GM06990 (cell line): ENCODE measurements around the gene NOC2L.

Source experiments
- DNase-seq: peaks from one replicate; pipeline ENCODE4 v3.0.0-alpha.2; 2011; ENCODE audit not compliant: insufficient read length; ENCODE audit errors: extremely low read depth
- H3K27me3 ChIP-seq: replicated peaks from 2 replicates; pipeline ENCODE4 v1.6.0; 2011; ENCODE audit warnings: low read length; ENCODE audit not compliant: control insufficient read depth, insufficient read depth
- H3K36me3 ChIP-seq: 2 replicates; pipeline ENCODE4 v1.5.1; 2011; ENCODE audit warnings: low read length; ENCODE audit not compliant: control insufficient read depth, insufficient read depth
- H3K4me3 ChIP-seq: replicated peaks from 2 replicates; pipeline ENCODE4 v1.5.1; 2011; ENCODE audit warnings: low read depth, mild to moderate bottlenecking, control low read depth, low read length
- CTCF ChIP-seq: IDR thresholded peaks from 2 replicates; pipeline ENCODE4 v1.5.1; 2011; ENCODE audit warnings: low read length, control low read depth, mild to moderate bottlenecking, inconsistent platforms; ENCODE audit not compliant: insufficient read depth, poor library complexity, severe bottlenecking

The NOC2L gene

GRCh38 chr1:958823-959730 lies at the start of gene NOC2L:
NOC2L (minus strand) TSS chr1:959256; CDS start chr1:959240, 16 bp downstream.
- H3K4me3 ChIP-seq = peak within 1 kb of the TSS; percentile 100
- peak; percentile 91 for DNase-seq
- H3K36me3 ChIP-seq = peaks cover 16% of the 10 kb centered on the region
- no peak for TF ChIP-seq CTCF
- H3K27me3 ChIP-seq = no peaks in the 10 kb centered on the region

- no peak for DNase-seq
- TF ChIP-seq CTCF = no peak
- Histone ChIP-seq H3K27me3 (peaks cover 3% of the 10 kb centered on the region), H3K36me3 (no peaks in the 10 kb centered on the region; the same call in 1 of the 2 replicates), H3K4me3 (no peak overlapping the region)
Observed at GRCh38 chr1:1006305-1007159, 47.5 kb upstream of the NOC2L start.

- DNase-seq = no peak
- peaks cover 3% of the 10 kb centered on the region for H3K27me3 ChIP-seq
- H3K36me3 ChIP-seq = no peaks in the 10 kb centered on the region; the same call in 1 of the 2 replicates
- TF ChIP-seq CTCF = no peak
- no peak overlapping the region for H3K4me3 ChIP-seq
Observed at GRCh38 chr1:1005774-1006304, 46.8 kb upstream of the NOC2L start.

GRCh38 chr1:1004780-1005697 lies 46.0 kb upstream of the NOC2L start:
- Histone ChIP-seq H3K36me3 (no peaks in the 10 kb centered on the region; the same call in 1 of the 2 replicates), H3K4me3 (no peak overlapping the region), H3K27me3 (peaks cover 3% of the 10 kb centered on the region)
- DNase-seq = no peak
- TF ChIP-seq CTCF = no peak

- H3K4me3 ChIP-seq = no peak overlapping the region
- no peak for TF ChIP-seq CTCF
- H3K27me3 ChIP-seq = peaks cover 3% of the 10 kb centered on the region
- no peak for DNase-seq
- no peaks in the 10 kb centered on the region; the same call in 1 of the 2 replicates for H3K36me3 ChIP-seq
Observed at GRCh38 chr1:1004420-1004779, 45.3 kb upstream of the NOC2L start.
